Inflammatory macrophage treated with lipopolysaccharide for 1 hour (primary cell): ENCODE results near the gene RASGRF2.
"Not testable (repeated sequence)": the region's sequence is repeated elsewhere in the genome, so short reads cannot be mapped to it uniquely, and the experiment has no call there.

Source experiments
- DNase-seq, 2 donors: peaks; one replicate each; pipeline ENCODE4 v3.0.0-alpha.2; 2020 to 2022

RASGRF2 gene

GRCh38 chr5:81247441-81247972 is 287.3 kb downstream of the RASGRF2 start:
- DNase-seq = no peak

- DNase-seq = no peak
These were observed 289.1 kb downstream of the RASGRF2 start for GRCh38 chr5:81249240-81249639.

DNA sequence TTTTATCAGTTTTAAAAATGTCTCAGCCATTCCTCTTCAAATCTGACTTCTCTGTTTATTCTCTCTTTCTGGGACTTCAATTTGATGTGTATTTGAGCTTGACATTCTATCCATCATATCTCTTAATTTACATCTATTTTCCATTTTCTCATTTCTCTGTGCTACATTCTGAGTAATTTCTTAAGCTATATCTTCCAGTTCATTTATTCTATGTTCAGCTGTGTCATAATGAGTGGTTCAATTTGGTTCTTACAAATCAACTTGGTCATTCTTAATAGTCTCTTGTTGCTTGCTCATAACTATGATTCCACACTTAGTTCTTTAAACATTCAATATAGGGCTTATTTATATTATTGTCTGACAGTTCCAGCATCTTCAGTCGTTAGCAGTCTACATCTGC is 289.8 kb downstream of the RASGRF2 start:
- DNase-seq = no peak

DNA sequence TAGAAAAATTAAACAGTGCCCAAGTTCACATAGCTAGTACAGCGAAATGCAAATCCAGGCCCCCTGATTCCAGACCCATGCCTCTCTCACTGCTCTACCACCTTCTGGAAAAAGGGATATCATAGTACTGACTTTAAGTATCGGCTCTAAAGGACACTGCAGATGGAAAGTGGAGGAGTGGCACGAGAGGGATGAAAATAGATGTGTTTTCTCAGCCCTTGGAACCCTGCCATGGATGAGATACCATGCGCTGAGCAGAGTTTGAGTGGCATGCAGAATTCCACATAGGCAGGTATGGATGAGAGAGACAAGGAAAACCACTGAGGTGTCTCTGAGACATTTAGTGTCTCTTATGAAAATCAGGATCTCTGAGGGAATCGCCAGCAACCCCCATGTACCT is 291.8 kb downstream of the RASGRF2 start:
- DNase-seq = no peak

DNA sequence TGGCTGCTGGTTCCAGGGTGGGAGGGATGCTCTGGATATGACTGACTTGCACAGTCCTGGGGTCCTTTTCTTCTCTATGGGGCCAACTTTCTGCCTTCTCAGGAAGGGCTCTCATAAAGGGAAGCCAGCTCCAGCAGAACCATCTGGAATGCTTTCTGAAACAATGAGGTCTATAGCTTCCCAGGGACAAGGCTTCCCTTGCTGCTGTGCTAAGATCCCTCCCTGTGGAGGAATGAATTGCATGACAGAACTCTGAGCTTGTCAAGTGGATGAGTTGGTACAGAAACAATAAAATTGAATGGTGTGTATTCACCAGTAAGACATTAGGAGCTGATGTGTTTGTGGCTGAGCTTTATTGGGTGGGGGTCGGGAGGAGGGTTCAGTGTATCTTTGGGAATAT is 292.7 kb downstream of the RASGRF2 start:
- no peak for DNase-seq

DNA sequence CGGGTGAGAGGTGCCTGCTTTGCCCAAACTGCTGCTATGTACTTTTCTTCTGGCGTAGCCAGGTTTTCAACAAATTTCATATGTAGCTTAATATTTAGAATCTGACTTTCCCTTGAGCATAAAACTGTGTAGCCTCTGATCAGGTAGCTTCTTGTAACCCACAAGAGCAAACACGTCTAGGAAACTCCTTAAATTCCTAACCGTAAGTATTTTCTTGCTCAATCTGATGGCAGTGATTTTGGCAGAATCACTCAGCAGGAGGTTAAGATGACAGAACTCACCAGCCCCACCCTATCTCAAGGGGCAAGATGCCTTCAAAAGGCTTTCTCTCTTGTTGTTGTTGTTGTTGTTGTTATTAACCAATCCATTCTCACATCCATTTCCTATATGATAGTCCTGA is 293.7 kb downstream of the RASGRF2 start:
- no peak for DNase-seq

- no peak for DNase-seq
These were observed 294.9 kb downstream of the RASGRF2 start for GRCh38 chr5:81254886-81255559.

GRCh38 chr5:81256766-81257165 is 296.6 kb downstream of the RASGRF2 start:
- no peak for DNase-seq

- DNase-seq = not testable (repeated sequence)
These were observed 302.6 kb downstream of the RASGRF2 start for GRCh38 chr5:81262796-81263195.

DNA sequence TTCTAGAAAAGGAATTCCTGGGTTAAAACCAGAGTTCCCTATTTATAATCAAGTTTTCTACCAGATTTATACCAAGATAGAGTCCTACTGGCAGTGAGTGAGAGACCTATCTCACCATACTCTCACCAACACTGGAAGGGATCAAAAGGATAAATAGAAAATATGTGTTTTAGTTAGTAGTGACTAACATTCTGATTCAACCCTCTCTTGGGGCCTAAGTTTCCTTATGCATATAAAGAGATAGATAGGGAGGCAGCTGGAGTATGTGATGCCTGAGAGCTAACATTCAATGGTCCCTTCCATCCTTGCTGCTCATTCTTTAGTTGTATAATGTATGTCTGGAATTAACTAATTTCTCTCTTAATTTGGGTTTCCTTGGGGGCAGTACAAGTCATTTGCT is 304.9 kb downstream of the RASGRF2 start:
- no peak for DNase-seq

- peak; percentile 66 to 81 for DNase-seq
These were observed 308.5 kb downstream of the RASGRF2 start for GRCh38 chr5:81268521-81269196.

DNA sequence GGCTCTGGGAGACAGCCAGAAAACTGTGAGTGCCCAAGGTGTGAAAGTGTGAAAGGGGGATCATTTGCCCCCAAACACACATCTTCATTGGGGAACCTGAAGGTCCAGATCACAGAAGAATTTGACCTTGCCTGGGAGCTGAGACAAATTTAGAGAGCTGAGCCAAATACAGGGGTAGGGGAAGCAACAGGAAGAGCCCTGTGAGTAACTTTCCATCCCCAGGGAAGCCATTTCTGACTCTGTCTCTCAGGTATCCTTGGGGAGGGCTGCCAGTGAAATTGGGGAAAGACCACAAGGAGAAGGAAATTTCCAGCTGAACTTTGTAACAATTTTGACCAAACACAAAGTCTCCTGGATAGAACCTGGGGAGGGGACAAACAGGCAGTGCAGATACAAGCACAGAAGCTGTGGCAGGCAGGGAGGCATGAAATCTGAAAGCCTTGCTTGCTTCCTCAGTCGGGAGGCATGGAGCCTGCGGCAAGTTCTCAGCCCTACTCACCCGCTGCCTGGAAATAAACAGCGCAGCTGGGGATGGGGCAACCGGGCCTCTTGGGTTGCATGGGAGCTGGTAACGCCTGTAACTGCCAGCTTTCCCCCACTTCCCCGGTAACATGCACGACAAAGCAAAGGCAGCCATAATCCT is 309.7 kb downstream of the RASGRF2 start:
- DNase-seq = no peak

- DNase-seq = not testable (repeated sequence)
These were observed 310.3 kb downstream of the RASGRF2 start for GRCh38 chr5:81270394-81271027.
